HepG2 (cell line): ENCODE results near the gene LRRC39. TPM values are rescaled to one million over a fixed set of nuclear protein-coding genes. Genes with fewer than 3 reads are reported as not detected.
A peak's percentile ranks its signal among the peaks of the same experiment; 100 is the strongest.

Source experiments
- ATAC-seq: fragments of 200-7000 bp; cut with Tn5 transposase; 3 replicates; pipeline ENCODE4 v1.9.1; 2020; ENCODE audit warnings: mild to moderate bottlenecking, moderate library complexity
- BruUV-seq: library from RNA; stranded (reverse); fragments of 400-500 nt; replicated peaks from 2 replicates; lab custom pipeline; 2021; lab: Mats Ljungman, UMichigan
- CTCF ChIA-PET: fragments of 300-600 bp; formaldehyde crosslinking; extraction: SDS; loops from one replicate; lab custom pipeline; 2021; ENCODE audit warnings: low total read pairs, inconsistent platforms, low intra/inter-chr PET ratio; lab: Yijun Ruan, JAX
- POLR2A ChIA-PET: fragments of 350-600 bp; sonication (Branson Sonifier 250); formaldehyde crosslinking; loops from one replicate; lab custom pipeline; 2020; ENCODE audit warnings: antibody characterized with exemption, inconsistent platforms; lab: Yijun Ruan, JAX
- DNase-seq: peaks from one replicate; pipeline ENCODE4 v3.0.0-alpha.2; 2015; ENCODE audit warnings: low spot score
- FAIRE-seq: peaks from 3 replicates; lab custom pipeline; 2011; peaks lifted over from hg19 to GRCh38; lab: Jason Lieb, UNC
- H2AFZ ChIP-seq: one replicate; pipeline ENCODE4 v1.6.1; 2011; ENCODE audit warnings: low read length, inconsistent platforms
- H3K27ac ChIP-seq: fragments of 300-600 bp; 3 replicates; pipeline ENCODE4 v1.8.0; 2011; ENCODE audit warnings: mixed run types, mild to moderate bottlenecking, mixed read lengths, low read length, inconsistent platforms; ENCODE audit not compliant: insufficient read depth; ENCODE audit errors: extremely low read length
- H3K27me3 ChIP-seq, 2 experiments: fragments of 200-600 bp in 1 of 2; 2 replicates in 1 of 2; 3 replicates in 1 of 2; pipeline versions ENCODE4 v1.6.0 to v1.8.0; 2011; ENCODE audit warnings: low read length in 2 of 2, mild to moderate bottlenecking in 2 of 2, moderate library complexity in 2 of 2, inconsistent platforms in 1 of 2; ENCODE audit not compliant: insufficient read depth in 2 of 2, control insufficient read depth in 1 of 2
- H3K36me3 ChIP-seq, 2 experiments: fragments of 200-600 bp in 1 of 2; replicated peaks in 1 of 2; 2 replicates in 1 of 2; 3 replicates in 1 of 2; pipeline versions ENCODE4 v1.5.1 to v1.8.0; 2011; ENCODE audit warnings: low read length in 2 of 2, inconsistent platforms in 1 of 2; ENCODE audit not compliant: insufficient read depth in 2 of 2, control insufficient read depth in 1 of 2
- H3K4me1 ChIP-seq: 2 replicates; pipeline ENCODE4 v1.5.1; 2012; ENCODE audit warnings: low read length, inconsistent platforms; ENCODE audit not compliant: insufficient read depth
- H3K4me2 ChIP-seq: 2 replicates; pipeline ENCODE4 v1.6.0; 2011; ENCODE audit warnings: low read depth, low read length, inconsistent platforms
- H3K4me3 ChIP-seq, 3 experiments: fragments of 200-600 bp in 1 of 3; sonication (generic), shearing (Covaris generic) in 1 of 3; replicated peaks in 1 of 3; 2 replicates each; pipeline ENCODE4 v1.5.1; 2011 to 2016; ENCODE audit warnings: low read length in 3 of 3, inconsistent platforms in 2 of 3, low read depth in 2 of 3, mild to moderate bottlenecking in 2 of 3, control low read depth in 1 of 3, mixed read lengths in 1 of 3; ENCODE audit not compliant: insufficient read depth in 1 of 3
- H3K79me2 ChIP-seq: one replicate; pipeline ENCODE4 v1.6.1; 2011; ENCODE audit warnings: low read length, inconsistent platforms; ENCODE audit not compliant: insufficient read depth
- H3K9ac ChIP-seq: 2 replicates; pipeline ENCODE4 v1.6.0; 2011; ENCODE audit warnings: mild to moderate bottlenecking, low read depth, low read length, inconsistent platforms; ENCODE audit not compliant: insufficient read depth
- H3K9me3 ChIP-seq: 2 replicates; pipeline ENCODE4 v1.5.1; 2012; ENCODE audit warnings: mild to moderate bottlenecking, low read length
- H4K20me1 ChIP-seq: 2 replicates; pipeline ENCODE4 v1.6.0; 2011; ENCODE audit warnings: inconsistent platforms, mild to moderate bottlenecking, low read length, moderate library complexity; ENCODE audit not compliant: insufficient read depth
- CENPX ChIP-seq: sonication (generic); formaldehyde crosslinking; IDR thresholded peaks from 2 replicates; pipeline ENCODE4 v1.9.0; 2021; ENCODE audit warnings: mild to moderate bottlenecking, missing genetic modification reagents, moderate library complexity
- EZH2 ChIP-seq: conservative IDR thresholded peaks from 2 replicates; pipeline ENCODE4 v1.6.1; 2012; ENCODE audit warnings: mild to moderate bottlenecking, low read depth, low read length, moderate library complexity
- GZF1 ChIP-seq: sonication (generic); formaldehyde crosslinking; IDR thresholded peaks from 2 replicates; pipeline ENCODE4 v1.5.1; 2020; ENCODE audit warnings: mild to moderate bottlenecking, missing genetic modification reagents
- HIVEP1 ChIP-seq: sonication (generic); formaldehyde crosslinking; IDR thresholded peaks from 2 replicates; pipeline ENCODE4 v1.4.0; 2020; ENCODE audit warnings: mild to moderate bottlenecking, missing genetic modification reagents
- KDM5A ChIP-seq: fragments of 200-600 bp; sonication (generic); IDR thresholded peaks from 2 replicates; pipeline ENCODE4 v1.7.0; 2018; ENCODE audit warnings: antibody characterized with exemption, mild to moderate bottlenecking, low read length, borderline replicate concordance
- KLF11 ChIP-seq: IDR thresholded peaks from 2 replicates; pipeline ENCODE4 v1.6.1; 2016; ENCODE audit warnings: missing compliant biosample characterization
- MAFK ChIP-seq, 2 experiments: IDR thresholded peaks in 1 of 2; conservative IDR thresholded peaks in 1 of 2; 2 replicates each; pipeline ENCODE4 v1.6.1; 2011; ENCODE audit warnings: improper control_type of control experiment in 2 of 2, low read length in 2 of 2
- NFE2L1 ChIP-seq: sonication (generic); formaldehyde crosslinking; IDR thresholded peaks from 2 replicates; pipeline ENCODE4 v1.4.0; 2020; ENCODE audit warnings: missing genetic modification reagents, mild to moderate bottlenecking, borderline replicate concordance
- POLR2AphosphoS2 ChIP-seq: IDR thresholded peaks from 2 replicates; pipeline ENCODE4 v1.6.1; 2011; ENCODE audit warnings: low read depth, low read length, improper control_type of control experiment
- RBM22 ChIP-seq: fragments of 200-400 bp; formaldehyde crosslinking; optimal IDR thresholded peaks from 2 replicates; pipeline ENCODE3; 2017; ENCODE audit warnings: mild to moderate bottlenecking, low read length, moderate library complexity
- RNF2 ChIP-seq: fragments of 450-650 bp; conservative IDR thresholded peaks from 2 replicates; pipeline ENCODE4 v1.6.1; 2016; ENCODE audit warnings: low read depth
- RXRA ChIP-seq: sonication (generic); formaldehyde crosslinking; IDR thresholded peaks from 2 replicates; pipeline ENCODE4 v1.5.1; 2020; ENCODE audit warnings: missing genetic modification reagents
- SAFB2 ChIP-seq: sonication (generic); formaldehyde crosslinking; IDR thresholded peaks from 2 replicates; pipeline ENCODE4 v1.5.1; 2020; ENCODE audit warnings: missing genetic modification reagents, low read depth, mild to moderate bottlenecking, borderline replicate concordance
- SOX6 ChIP-seq, 2 experiments: fragments of 450-650 bp in 1 of 2; sonication (generic) in 1 of 2; formaldehyde crosslinking in 1 of 2; IDR thresholded peaks; 2 replicates each; pipeline versions ENCODE4 v1.4.0 to v1.6.1; 2017 to 2020; ENCODE audit warnings: antibody characterized with exemption in 1 of 2, mild to moderate bottlenecking in 1 of 2, missing genetic modification reagents in 1 of 2
- TEAD2 ChIP-seq: sonication (generic); formaldehyde crosslinking; IDR thresholded peaks from 2 replicates; pipeline ENCODE4 v1.9.0; 2021; ENCODE audit warnings: missing genetic modification reagents
- ZNF282 ChIP-seq: fragments of 450-650 bp; IDR thresholded peaks from 2 replicates; pipeline ENCODE4 v1.6.1; 2018; ENCODE audit not compliant: partially characterized antibody
- ZNF674 ChIP-seq: sonication (generic); formaldehyde crosslinking; IDR thresholded peaks from 2 replicates; pipeline ENCODE4 v1.5.0; 2020; ENCODE audit warnings: low read depth, mild to moderate bottlenecking, missing genetic modification reagents
- ZNF775 ChIP-seq: sonication (generic); formaldehyde crosslinking; IDR thresholded peaks from 2 replicates; pipeline ENCODE4 v1.4.0; 2020; ENCODE audit warnings: missing genetic modification reagents, mild to moderate bottlenecking, moderate library complexity, borderline replicate concordance
- WGBS: methylation state at CpG from one replicate; pipeline ENCODE4 v1.1.6; 2017; ENCODE audit warnings: low lambda C conversion rate; 5-methylcytosine and 5-hydroxymethylcytosine counted together
- in situ Hi-C: cut with HindIII; loops from 2 replicates; pipeline ENCODE4 v1.10.0; 2017; ENCODE audit warnings: low pct_unique_long_range_greater_than_20kb; ENCODE audit not compliant: extremely low pct_ligation_motif_present
- intact Hi-C: fragments of 100-400 bp; cut with micrococcal nuclease; formaldehyde crosslinking; loops from one replicate; pipeline ENCODE4 v1.10.0; 2022; ENCODE audit not compliant: unreplicated experiment
- polyA plus RNA-seq, 8 experiments: library from polyadenylated mRNA; depleted of rRNA in 3 of 8; stranded (reverse) in 7 of 8; unstranded in 1 of 8; fragments of >200 nt; fragmentation: Illumina TruSeq in 4 of 8; extraction: Trizol in 4 of 8; gene quantifications; 2 replicates each; pipeline versions ENCODE4 v1.2.1 to v1.2.3, GENCODE V29; 2011 to 2016; ENCODE audit warnings: low read depth in 4 of 8, missing spikeins in 1 of 8, mixed read lengths in 1 of 8; ENCODE audit not compliant: insufficient read depth in 1 of 8
- total RNA-seq, 5 experiments: library from RNA; depleted of rRNA; stranded (reverse); fragments of >200 nt; fragmentation: Illumina TruSeq; extraction: Trizol; gene quantifications; 2 replicates each; pipeline ENCODE4 v1.2.3, GENCODE V29; 2016; ENCODE audit warnings: low read depth in 1 of 5
- TF ChIP-seq, protein P1 (sequence below): IDR thresholded peaks from 2 replicates; pipeline ENCODE4 v1.6.1; 2012; ENCODE audit warnings: low read depth, low read length, improper control_type of control experiment

The LRRC39 gene
- total and polyA plus RNA-seq, 2 of the 13 experiments (the other 11 are each of a cell fraction or from before 2014, with no cell fraction given) = 0.07 to 0.32 TPM

DNA sequence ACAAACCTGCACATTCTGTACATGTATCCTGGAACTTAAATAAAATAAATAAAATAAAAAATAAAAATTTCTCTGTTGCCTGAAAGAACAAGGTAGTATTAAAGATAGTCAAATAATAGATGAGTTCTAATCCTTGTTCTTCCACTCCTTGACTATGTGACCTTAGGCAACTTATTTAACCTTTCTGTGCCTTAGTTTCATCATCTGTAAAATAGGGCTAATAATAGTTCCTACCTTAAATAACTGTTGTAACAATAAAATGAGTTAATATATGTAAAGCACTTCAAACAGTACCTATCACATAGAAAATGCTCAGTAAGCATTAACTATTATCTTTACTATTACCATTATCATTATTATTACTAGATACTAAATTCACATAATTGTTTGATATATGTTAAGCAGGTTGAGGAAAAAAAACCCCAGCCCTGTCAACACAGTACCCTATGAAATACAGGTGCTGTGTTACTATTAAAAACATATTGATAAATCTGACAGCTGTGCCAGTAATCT lies 68.4 kb downstream of the LRRC39 start:
- Histone ChIP-seq H3K4me3 (no peak overlapping the region), H2AFZ (no peak overlapping the region), H4K20me1 (no peaks in the 10 kb centered on the region), H3K27me3 (no peaks in the 10 kb centered on the region), H3K4me1 (no peaks in the 10 kb centered on the region), H3K36me3 (peaks cover 3 to 19% of the 10 kb centered on the region in 2 experiments), H3K4me2 (no peak overlapping the region), H3K27ac (no peak overlapping the region), H3K79me2 (no peaks in the 10 kb centered on the region), H3K9ac (no peak overlapping the region), H3K9me3 (no peaks in the 10 kb centered on the region)
- POLR2A ChIA-PET = no interaction called here
- in situ Hi-C loops (no loop called here), intact Hi-C loops (no loop called here)
- DNase-seq = no peak
- no TSS peak for BruUV-seq
- no peak for ATAC-seq
- no peak for FAIRE-seq
- TF ChIP-seq TEAD2 (CRISPR knock-in tag) (no peak), CENPX (no peak), RNF2 (no peak), RBM22 (no peak), MAFK (conservative IDR thresholded peaks at IDR 0.05 in 1 of 2, IDR thresholded peaks at IDR 0.05 in 1 of 2; ENCODE audit: low read length in 2 of 2) (peak; percentile 20 to 55; a peak in 2 of 4 replicates), POLR2AphosphoS2 (no peak)
- CTCF ChIA-PET = no interaction called here

DNA sequence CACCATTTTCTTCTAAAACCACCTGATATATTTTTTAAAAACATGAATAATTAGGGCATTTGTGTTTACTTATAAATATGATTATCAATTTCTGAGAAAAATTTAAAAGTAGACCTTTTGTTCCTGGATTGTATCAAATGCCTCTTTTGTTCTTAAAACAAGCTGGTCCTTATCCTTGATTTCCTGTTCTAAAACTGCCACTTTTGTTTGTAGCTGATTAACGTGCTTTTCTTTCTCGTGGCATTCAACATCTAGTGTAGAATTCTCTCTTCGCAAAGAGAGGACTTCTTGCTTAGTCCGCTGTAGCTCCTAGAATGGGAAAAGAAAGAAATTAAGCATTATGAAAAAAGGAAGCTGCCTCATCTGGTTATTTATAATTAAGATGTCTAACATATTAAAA lies 70.4 kb downstream of the LRRC39 start:
- H3K9ac ChIP-seq = no peak overlapping the region
- TF ChIP-seq ZNF282 (no peak), HIVEP1 (CRISPR knock-in tag) (no peak), SOX6 (IDR thresholded peaks at IDR 0.05) (no peak), SOX6 (CRISPR knock-in tag; IDR thresholded peaks at IDR 0.05) (no peak), RXRA (CRISPR knock-in tag) (no peak), ZNF674 (no peak), KDM5A (no peak), SAFB2 (CRISPR knock-in tag) (no peak), KLF11 (CRISPR knock-in tag) (no peak), NFE2L1 (no peak), GZF1 (no peak), ZNF775 (CRISPR knock-in tag) (no peak), EZH2 (no peak)
- TF ChIP-seq, protein P1, sequence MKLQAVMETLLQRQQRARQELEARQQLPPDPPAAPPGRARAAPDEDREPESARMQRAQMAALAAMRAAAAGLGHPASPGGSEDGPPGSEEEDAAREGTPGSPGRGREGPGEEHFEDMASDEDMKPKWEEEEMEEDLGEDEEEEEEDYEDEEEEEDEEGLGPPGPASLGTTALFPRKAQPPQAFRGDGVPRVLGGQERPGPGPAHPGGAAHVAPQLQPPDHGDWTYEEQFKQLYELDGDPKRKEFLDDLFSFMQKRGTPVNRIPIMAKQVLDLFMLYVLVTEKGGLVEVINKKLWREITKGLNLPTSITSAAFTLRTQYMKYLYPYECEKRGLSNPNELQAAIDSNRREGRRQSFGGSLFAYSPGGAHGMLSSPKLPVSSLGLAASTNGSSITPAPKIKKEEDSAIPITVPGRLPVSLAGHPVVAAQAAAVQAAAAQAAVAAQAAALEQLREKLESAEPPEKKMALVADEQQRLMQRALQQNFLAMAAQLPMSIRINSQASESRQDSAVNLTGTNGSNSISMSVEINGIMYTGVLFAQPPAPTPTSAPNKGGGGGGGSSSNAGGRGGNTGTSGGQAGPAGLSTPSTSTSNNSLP = no peak
- TF ChIP-seq, all 625 proteins: peak for 0
- Histone ChIP-seq H4K20me1 (no peaks in the 10 kb centered on the region), H2AFZ (no peak overlapping the region), H3K9me3 (no peaks in the 10 kb centered on the region), H3K36me3 (peaks cover 8 to 34% of the 10 kb centered on the region in 2 experiments), H3K4me1 (no peaks in the 10 kb centered on the region), H3K79me2 (no peaks in the 10 kb centered on the region), H3K4me3 (no peak overlapping the region), H3K27me3 (no peaks in the 10 kb centered on the region), H3K4me2 (no peak overlapping the region), H3K27ac (no peak overlapping the region)
- 98% methylated on average over 4 of the region's 4 CpGs for WGBS
- intact Hi-C loops (no loop called here), in situ Hi-C loops (no loop called here)
- FAIRE-seq (no peak), DNase-seq (no peak), ATAC-seq (no peak)
- CTCF ChIA-PET = no interaction called here
- BruUV-seq = no TSS peak
- POLR2A ChIA-PET = no interaction called here
